ENCODE results near the gene SUGT1. TPM values are rescaled to one million over a fixed set of nuclear protein-coding genes. Genes with fewer than 3 reads are reported as not detected.
"Not testable (repeated sequence)": the region's sequence is repeated elsewhere in the genome, so short reads cannot be mapped to it uniquely, and the experiment has no call there.

The SUGT1 gene
- total RNA-seq, 2 experiments from 2014 or later = 32.1 to 59.0 TPM

GRCh38 chr13:52609013-52609606 lies 43.5 kb upstream of the SUGT1 start:
- H2AFZ ChIP-seq (ENCODE audit: low read length); H3K4me2 ChIP-seq (ENCODE audit: low read length); H3K9me2 ChIP-seq (ENCODE audit: insufficient read depth, low read length); H3K27ac ChIP-seq (ENCODE audit: low read depth, low read length, poor library complexity, severe bottlenecking); H3K36me3 ChIP-seq (ENCODE audit: insufficient read depth, low read length); H4K20me1 ChIP-seq (ENCODE audit: insufficient read depth, low read length); H3K9me3 ChIP-seq (ENCODE audit: low read length); BruUV-seq (replicated peaks); CTCF ChIA-PET (ENCODE audit: unreplicated experiment); H3K79me2 ChIP-seq (ENCODE audit: insufficient read depth, low read depth, low read length); H3K4me3 ChIP-seq (ENCODE audit: low read depth, low read length, poor library complexity, severe bottlenecking); H3K4me1 ChIP-seq (ENCODE audit: insufficient read depth, low read length, poor library complexity, severe bottlenecking): not testable (repeated sequence)
- DNase-seq (ENCODE audit: low spot score) = peak; percentile 59
- intact Hi-C loops (cut with micrococcal nuclease; ENCODE audit: unreplicated experiment) = loop anchor here (2.0 kb wide), 2 partner anchors 200 to 360 kb away; no protein-coding TSS in a partner anchor
- peak; percentile 64 for TF ChIP-seq CTCF (conservative IDR thresholded peaks at IDR 0.05; ENCODE audit: low read length)
- POLR2A ChIA-PET = interaction anchor here (1.0 kb wide), 1 partner anchor 8 kb away, joined by 3 read pairs; no protein-coding TSS in a partner anchor

- intact Hi-C loops (cut with micrococcal nuclease; ENCODE audit: unreplicated experiment) = loop anchor here (10.0 kb wide), 1 partner anchor 545 kb away; no protein-coding TSS in a partner anchor
Observed at GRCh38 chr13:52610158-52610557, 42.5 kb upstream of the SUGT1 start.

GRCh38 chr13:52615134-52615801 lies 37.4 kb upstream of the SUGT1 start:
- BruUV-seq (replicated peaks) = no TSS peak
- peaks cover 22% of the 10 kb centered on the region for H3K4me1 ChIP-seq (ENCODE audit: insufficient read depth, low read length, poor library complexity, severe bottlenecking)
- POLR2A ChIA-PET = interaction anchor here (0.8 to 1.5 kb wide), 2 partner anchors 9 to 10 kb away, joined by 3 to 4 read pairs; no protein-coding TSS in a partner anchor
- peaks cover 26% of the 10 kb centered on the region for H3K79me2 ChIP-seq (ENCODE audit: insufficient read depth, low read depth, low read length)
- H3K36me3 ChIP-seq (ENCODE audit: insufficient read depth, low read length) = peaks cover 4% of the 10 kb centered on the region; the same call in 1 of the 2 replicates
- no peak overlapping the region for H3K4me3 ChIP-seq (ENCODE audit: low read depth, low read length, poor library complexity, severe bottlenecking)
- peaks cover 8% of the 10 kb centered on the region; the same call in 1 of the 2 replicates for H4K20me1 ChIP-seq (ENCODE audit: insufficient read depth, low read length)
- intact Hi-C loops (cut with micrococcal nuclease; ENCODE audit: unreplicated experiment) = loop anchor here (5.0 to 10.0 kb wide), 2 partner anchors 163 to 540 kb away; partner anchors contain the start of gene VPS36
- H3K27ac ChIP-seq (ENCODE audit: low read depth, low read length, poor library complexity, severe bottlenecking) = no peak overlapping the region
- no peak for DNase-seq (ENCODE audit: low spot score)
- peak overlapping the region; percentile 64; the same call in 1 of the 2 replicates for H2AFZ ChIP-seq (ENCODE audit: low read length)
- H3K9me2 ChIP-seq (ENCODE audit: insufficient read depth, low read length) = no peaks in the 10 kb centered on the region
- H3K9me3 ChIP-seq (ENCODE audit: low read length) = no peaks in the 10 kb centered on the region
- TF ChIP-seq CTCF (conservative IDR thresholded peaks at IDR 0.05; ENCODE audit: low read length) = no peak
- TF ChIP-seq EZH2phosphoT487 (IDR thresholded peaks at IDR 0.05; ENCODE audit: borderline replicate concordance, low read depth, low read length) = no peak
- H3K4me2 ChIP-seq (ENCODE audit: low read length) = no peak overlapping the region
- CTCF ChIA-PET (ENCODE audit: unreplicated experiment) = no interaction called here

More at GRCh38 chr13:52610158-52610557, 42.5 kb upstream of the SUGT1 start:
- H4K20me1 ChIP-seq (ENCODE audit: insufficient read depth, low read length); H3K27ac ChIP-seq (ENCODE audit: low read depth, low read length, poor library complexity, severe bottlenecking); DNase-seq (ENCODE audit: low spot score); H3K4me2 ChIP-seq (ENCODE audit: low read length); H3K36me3 ChIP-seq (ENCODE audit: insufficient read depth, low read length); H3K9me2 ChIP-seq (ENCODE audit: insufficient read depth, low read length); CTCF ChIA-PET (ENCODE audit: unreplicated experiment); BruUV-seq (replicated peaks); H3K4me1 ChIP-seq (ENCODE audit: insufficient read depth, low read length, poor library complexity, severe bottlenecking); H3K79me2 ChIP-seq (ENCODE audit: insufficient read depth, low read depth, low read length); H3K4me3 ChIP-seq (ENCODE audit: low read depth, low read length, poor library complexity, severe bottlenecking); H3K9me3 ChIP-seq (ENCODE audit: low read length); POLR2A ChIA-PET; H2AFZ ChIP-seq (ENCODE audit: low read length): not testable (repeated sequence)

All from OCI-LY7 (cell line).